HCT116 (cell line): Measurements from ENCODE around the gene DRC7. TPM values are rescaled to one million over a fixed set of nuclear protein-coding genes. Genes with fewer than 3 reads are reported as not detected.

Experiments
- ATAC-seq: fragments of 200-7000 bp; cut with Tn5 transposase; 2 replicates; pipeline ENCODE4 v1.9.1; 2020; ENCODE audit warnings: mild to moderate bottlenecking, moderate library complexity
- BruUV-seq: library from RNA; stranded (reverse); fragments of 400-500 nt; replicated peaks from 2 replicates; lab custom pipeline; 2021; lab: Mats Ljungman, UMichigan
- CTCF ChIA-PET: fragments of 300-600 bp; sonication (Branson Sonifier 250); formaldehyde crosslinking; loops from one replicate; lab custom pipeline; 2021; ENCODE audit warnings: antibody characterized with exemption; lab: Charles Lee
- POLR2A ChIA-PET: fragments of 300-600, 350-600 bp; sonication (Branson Sonifier 250); formaldehyde crosslinking; loops from one replicate; lab custom pipeline; 2021; ENCODE audit warnings: antibody characterized with exemption; lab: Charles Lee
- RAD21 ChIA-PET, 2 experiments: fragments of 300-600 bp; sonication (Branson Sonifier 250); formaldehyde crosslinking; loops; one replicate each; lab custom pipeline; 2023; ENCODE audit warnings: low total read pairs in 2 of 2; ENCODE audit not compliant: uncharacterized antibody in 2 of 2, unreplicated experiment in 2 of 2, low non-redundant PET in 1 of 2; lab: Charles Lee
- DNase-seq: peaks from one replicate; pipeline ENCODE4 v3.0.0-alpha.2; 2010; ENCODE audit warnings: low read depth, low spot score
- H2AFZ ChIP-seq: fragments of 200-600 bp; shearing (Covaris generic), sonication (generic); 2 replicates; pipeline ENCODE4 v1.6.1; 2017; ENCODE audit warnings: low read depth, mixed run types, mixed read lengths, antibody characterized with exemption, low read length; ENCODE audit not compliant: poor library complexity, severe bottlenecking
- H3K27ac ChIP-seq: 2 replicates; pipeline ENCODE4 v1.5.1; 2012; ENCODE audit warnings: low read depth, low read length
- H3K27me3 ChIP-seq: fragments of 200-600 bp; sonication (generic); 2 replicates; pipeline ENCODE4 v1.6.1; 2016; ENCODE audit warnings: mixed run types, low read length, mixed read lengths; ENCODE audit not compliant: insufficient read depth
- H3K36me3 ChIP-seq, 2 experiments: fragments of 200-500 bp in 1 of 2; fragments of 200-600 bp in 1 of 2; sonication (Bioruptor generic) in 1 of 2; sonication (generic) in 1 of 2; 2 replicates each; pipeline versions ENCODE4 v1.5.1 to v1.6.1; 2014 to 2016; ENCODE audit warnings: low read length in 2 of 2, inconsistent platforms in 1 of 2, mixed read lengths in 1 of 2, mixed run types in 1 of 2; ENCODE audit not compliant: insufficient read depth in 2 of 2, control insufficient read depth in 1 of 2
- H3K4me1 ChIP-seq, 2 experiments: fragments of 200-600 bp in 1 of 2; sonication (generic) in 1 of 2; 2 replicates each; pipeline versions ENCODE4 v1.5.1 to v1.6.1; 2012 to 2017; ENCODE audit warnings: low read length in 2 of 2, inconsistent platforms in 1 of 2, mild to moderate bottlenecking in 1 of 2, mixed read lengths in 1 of 2, mixed run types in 1 of 2, moderate library complexity in 1 of 2; ENCODE audit not compliant: insufficient read depth in 2 of 2, control insufficient read depth in 1 of 2
- H3K4me2 ChIP-seq: fragments of 200-600 bp; sonication (generic); 2 replicates; pipeline ENCODE4 v1.6.1; 2017; ENCODE audit warnings: mixed run types, low read length, mixed read lengths
- H3K4me3 ChIP-seq, 2 experiments: fragments of 200-600 bp in 1 of 2; sonication (generic) in 1 of 2; replicated peaks in 1 of 2; 2 replicates each; pipeline ENCODE4 v1.5.1; 2011 to 2016; ENCODE audit warnings: low read length in 2 of 2, control low read depth in 1 of 2, low read depth in 1 of 2, mild to moderate bottlenecking in 1 of 2, mixed read lengths in 1 of 2, mixed run types in 1 of 2
- H3K79me2 ChIP-seq: fragments of 200-600 bp; sonication (generic); 2 replicates; pipeline ENCODE4 v1.6.1; 2017; ENCODE audit warnings: mild to moderate bottlenecking, mixed run types, low read length, moderate library complexity, mixed read lengths; ENCODE audit not compliant: insufficient read depth
- H3K9ac ChIP-seq: fragments of 200-600 bp; sonication (generic); 2 replicates; pipeline ENCODE4 v1.6.1; 2016; ENCODE audit warnings: low read length, mixed read lengths
- H3K9me2 ChIP-seq: fragments of 200-600 bp; sonication (generic), shearing (Covaris generic); 2 replicates; pipeline ENCODE4 v1.6.1; 2017; ENCODE audit warnings: mixed run types, mild to moderate bottlenecking, moderate library complexity; ENCODE audit not compliant: insufficient read depth
- H3K9me3 ChIP-seq, 2 experiments: fragments of 200-500 bp in 1 of 2; fragments of 200-600 bp in 1 of 2; sonication (Bioruptor generic) in 1 of 2; sonication (generic) in 1 of 2; 2 replicates each; pipeline ENCODE4 v1.6.1; 2014 to 2017; ENCODE audit warnings: low read length in 2 of 2, mixed read lengths in 2 of 2, inconsistent platforms in 1 of 2, low read depth in 1 of 2, mild to moderate bottlenecking in 1 of 2, mixed run types in 1 of 2, moderate library complexity in 1 of 2; ENCODE audit not compliant: control insufficient read depth in 1 of 2, insufficient read depth in 1 of 2
- H4K20me1 ChIP-seq: fragments of 200-600 bp; sonication (generic), shearing (Covaris generic); 2 replicates; pipeline ENCODE4 v1.6.1; 2017; ENCODE audit warnings: mixed run types, mild to moderate bottlenecking, moderate library complexity; ENCODE audit not compliant: insufficient read depth
- EGR1 ChIP-seq: IDR thresholded peaks from 2 replicates; pipeline ENCODE4 v1.6.1; 2012; ENCODE audit warnings: low read depth
- EZH2 ChIP-seq: fragments of 200-600 bp; sonication (generic); IDR thresholded peaks from 2 replicates; pipeline ENCODE4 v1.6.1; 2017; ENCODE audit warnings: antibody characterized with exemption, mixed run types
- EZH2phosphoT487 ChIP-seq: fragments of 200-600 bp; IDR thresholded peaks from 2 replicates; pipeline ENCODE4 v1.6.1; 2018; ENCODE audit warnings: antibody characterized with exemption, borderline replicate concordance
- JUND ChIP-seq: IDR thresholded peaks from 2 replicates; pipeline ENCODE4 v1.6.1; 2012
- POLR2A ChIP-seq: IDR thresholded peaks from 2 replicates; pipeline ENCODE4 v1.7.0; 2011; ENCODE audit warnings: borderline replicate concordance; ENCODE audit not compliant: insufficient read depth, insufficient read length; ENCODE audit errors: extremely low read depth
- RAD21 ChIP-seq: IDR thresholded peaks from 2 replicates; pipeline ENCODE4 v1.6.1; 2012; ENCODE audit warnings: low read depth, mild to moderate bottlenecking
- REST ChIP-seq: IDR thresholded peaks from 2 replicates; pipeline ENCODE4 v1.6.1; 2012; ENCODE audit warnings: low read depth
- SIN3A ChIP-seq: IDR thresholded peaks from 2 replicates; pipeline ENCODE4 v1.6.1; 2012; ENCODE audit warnings: low read depth
- SP1 ChIP-seq: IDR thresholded peaks from 2 replicates; pipeline ENCODE4 v1.6.1; 2012; ENCODE audit warnings: low read depth
- TCF7L2 ChIP-seq: IDR thresholded peaks from 2 replicates; pipeline ENCODE4 v1.7.0; 2011; ENCODE audit warnings: borderline replicate concordance, inconsistent platforms; ENCODE audit not compliant: insufficient read depth, insufficient read length; ENCODE audit errors: extremely low read depth
- ZFX ChIP-seq: fragments of 450-650 bp; IDR thresholded peaks from 2 replicates; pipeline ENCODE4 v1.6.1; 2017
- intact Hi-C: fragments of 100-400 bp; cut with micrococcal nuclease; formaldehyde crosslinking; loops from 2 replicates; pipeline ENCODE4 v1.10.0; 2022
- total RNA-seq: library from RNA; stranded (reverse); gene quantifications from one replicate; pipeline ENCODE4 v1.2.1, GENCODE V29; 2021; ENCODE audit not compliant: unreplicated experiment
- TF ChIP-seq, protein P1 (sequence below): IDR thresholded peaks from 2 replicates; pipeline ENCODE4 v1.6.1; 2012

The DRC7 gene
- total RNA-seq, 1 experiment from 2014 or later: 0.91 TPM

DNA sequence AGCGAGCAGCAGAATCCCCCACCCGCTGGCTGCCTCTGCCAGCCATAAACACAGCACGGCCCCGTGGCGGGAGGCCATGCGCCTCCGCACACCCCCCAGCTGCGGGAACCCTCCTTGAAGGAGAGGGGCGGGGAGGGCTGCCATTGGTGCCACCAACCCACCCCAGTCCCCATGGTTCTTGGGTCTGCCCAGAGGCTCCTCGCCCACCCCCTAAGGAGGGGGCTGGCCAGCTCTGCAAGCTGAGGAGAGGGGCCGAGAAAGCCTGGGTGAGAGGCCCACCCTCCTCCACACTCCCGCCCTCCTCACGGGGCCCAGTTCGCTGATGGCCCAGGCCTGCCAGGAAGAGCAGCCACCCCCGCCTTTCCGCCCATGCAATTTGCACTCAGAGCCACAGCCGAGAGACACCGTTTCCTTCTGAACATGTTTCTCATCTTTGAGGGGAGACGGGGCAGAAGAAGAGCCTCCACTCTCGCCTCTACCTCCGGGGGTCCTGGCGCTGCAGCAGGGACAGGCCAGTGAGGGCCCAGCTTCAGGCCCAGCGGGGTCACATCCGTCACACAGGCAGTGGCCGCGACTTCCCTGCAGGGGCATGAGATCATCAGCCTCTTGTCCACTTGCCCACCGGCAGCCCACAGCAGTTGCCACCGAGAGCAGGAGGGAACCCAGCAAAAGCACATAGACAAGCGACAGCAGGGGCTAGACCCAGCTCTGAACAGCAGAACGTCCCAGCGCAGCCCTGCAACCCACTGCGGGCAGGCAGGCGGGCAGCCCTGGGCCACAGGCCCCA, 63.9 kb downstream of the DRC7 start:
- ChIA-PET POLR2A (no interaction called here), CTCF (interaction anchor here (0.7 to 3.2 kb wide), 3 partner anchors 104 to 240 kb away, joined by 3 to 18 read pairs (median 3); no protein-coding TSS in a partner anchor), RAD21 (no interaction called here)
- Histone ChIP-seq H4K20me1 (no peaks in the 10 kb centered on the region), H3K79me2 (no peaks in the 10 kb centered on the region), H3K9me2 (no peaks in the 10 kb centered on the region), H3K4me1 (peaks cover under 1 to 5% of the 10 kb centered on the region in 2 experiments; a peak in 2 of 4 replicates), H3K36me3 (0 out of 4 replicates have a peak, but pooled peaks cover 0 to 2% of the 10 kb centered on the region in 2 experiments), H2AFZ (no peak overlapping the region), H3K27ac (no peak overlapping the region), H3K27me3 (no peaks in the 10 kb centered on the region), H3K4me2 (no peak overlapping the region), H3K4me3 (no peak overlapping the region), H3K9me3 (no peaks in the 10 kb centered on the region), H3K9ac (no peak overlapping the region)
- DNase-seq (no peak), ATAC-seq (no peak)
- TF ChIP-seq JUND (no peak), EGR1 (no peak), TCF7L2 (no peak), POLR2A (no peak), EZH2phosphoT487 (no peak), RAD21 (no peak), EZH2 (no peak), SP1 (no peak), REST (no peak), ZFX (no peak), SIN3A (no peak)
- TF ChIP-seq, protein P1, sequence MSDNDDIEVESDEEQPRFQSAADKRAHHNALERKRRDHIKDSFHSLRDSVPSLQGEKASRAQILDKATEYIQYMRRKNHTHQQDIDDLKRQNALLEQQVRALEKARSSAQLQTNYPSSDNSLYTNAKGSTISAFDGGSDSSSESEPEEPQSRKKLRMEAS: no peak
- intact Hi-C loops: loop anchor here (10.0 kb wide), 1 partner anchor 136 kb away; no protein-coding TSS in a partner anchor
- BruUV-seq: no TSS peak
